ENCODE data around the gene CBX3. TPM values are rescaled to one million over a fixed set of nuclear protein-coding genes. Genes with fewer than 3 reads are reported as not detected.
"Not testable (repeated sequence)": the region's sequence is repeated elsewhere in the genome, so short reads cannot be mapped to it uniquely, and the experiment has no call there.

The CBX3 gene
- 100 to 1,000 TPM in 2 of 4 donors, 10 to 100 TPM in 2; 30.5 to 178 (median 88.1) TPM for total RNA-seq

GRCh38 chr7:26201247-26202018 is at the start of gene CBX3:
TSS of gene CBX3 (plus strand) at chr7:26201745. CDS start at chr7:26202999, 1,254 bp downstream.
- Histone ChIP-seq H3K27me3 (no peaks in the 10 kb centered on the region), H3K27ac (peak within 1 kb of the TSS; percentile 100), H3K36me3 (no peaks in the 10 kb centered on the region), H3K4me3 (peak within 1 kb of the TSS; percentile 88 to 97), H3K4me1 (peaks cover 6 to 13% of the 10 kb centered on the region in 2 donors), H3K9me3 (no peaks in the 10 kb centered on the region)
- TF ChIP-seq POLR2A (IDR thresholded peaks at IDR 0.05): peak; percentile 51 to 83
- TF ChIP-seq CTCF (IDR thresholded peaks at IDR 0.05): no peak
- peak; percentile 90 for DNase-seq
- intact Hi-C loops (cut with DNase I; ENCODE audit: low total_unique reads): no loop called here

- Histone ChIP-seq H3K27me3 (peaks cover 4 to 8% of the 10 kb centered on the region in 2 donors), H3K9me3 (no peaks in the 10 kb centered on the region), H3K27ac (no peak within 1 kb of the TSS), H3K4me1 (peaks cover 0 to 10% of the 10 kb centered on the region in 2 donors), H3K36me3 (no peaks in the 10 kb centered on the region), H3K4me3 (peak within 1 kb of the TSS; percentile 17 to 33)
- TF ChIP-seq POLR2A (IDR thresholded peaks at IDR 0.05): peak in 1 of 2 donors; percentile 17
- TF ChIP-seq CTCF (IDR thresholded peaks at IDR 0.05): no peak
- intact Hi-C loops (cut with DNase I; ENCODE audit: low total_unique reads): no loop called here
- DNase-seq: peak; percentile 36 to 44
These were observed 49.4 kb upstream of the CBX3 start, which contains the start of gene NFE2L3 for GRCh38 chr7:26151953-26152781. TSS of gene NFE2L3 (plus strand) at chr7:26152198. CDS start at chr7:26152499, 301 bp downstream.

- intact Hi-C loops (cut with DNase I; ENCODE audit: low total_unique reads); H3K27me3 ChIP-seq; H3K27ac ChIP-seq: not testable (repeated sequence)
These were observed 48.7 kb upstream of the CBX3 start for GRCh38 chr7:26152782-26153240.

GRCh38 chr7:26153241-26153822 is 48.2 kb upstream of the CBX3 start:
- Histone ChIP-seq H3K27ac (no peak overlapping the region), H3K36me3 (no peaks in the 10 kb centered on the region), H3K4me1 (peaks cover 0 to 10% of the 10 kb centered on the region in 2 donors), H3K9me3 (no peaks in the 10 kb centered on the region), H3K27me3 (peaks cover 4 to 8% of the 10 kb centered on the region in 2 donors), H3K4me3 (peak overlapping the region in 1 of 2 donors; percentile 33)
- TF ChIP-seq POLR2A (IDR thresholded peaks at IDR 0.05) (no peak), CTCF (IDR thresholded peaks at IDR 0.05) (no peak)
- intact Hi-C loops (cut with DNase I; ENCODE audit: low total_unique reads): no loop called here
- DNase-seq: no peak

More at GRCh38 chr7:26152782-26153240, 48.7 kb upstream of the CBX3 start:
- not testable (repeated sequence) for H3K9me3 ChIP-seq, H3K36me3 ChIP-seq, DNase-seq, H3K4me1 ChIP-seq
- peak overlapping the region in 1 of 2 donors; percentile 33 for H3K4me3 ChIP-seq
